Mesenchymal stem cell (in vitro differentiated cells and primary cell): ENCODE data around the gene FOXP1.

ENCODE experiments used
- DNase-seq: peaks from one replicate; pipeline ENCODE4 v3.0.0-alpha.2; 2013
- H2AFZ ChIP-seq: one replicate; pipeline ENCODE4 v1.6.1; 2013; ENCODE audit warnings: low read depth, mild to moderate bottlenecking, control low read depth, inconsistent platforms, low read length, moderate library complexity
- H2AK5ac ChIP-seq: 2 replicates; pipeline ENCODE4 v1.6.1; 2013; ENCODE audit warnings: low read length, moderate library complexity, mild to moderate bottlenecking, inconsistent platforms; ENCODE audit not compliant: severe bottlenecking
- H2BK120ac ChIP-seq: one replicate; pipeline ENCODE4 v1.6.1; 2013; ENCODE audit warnings: low read depth, mild to moderate bottlenecking, inconsistent platforms, low read length, moderate library complexity
- H2BK12ac ChIP-seq, 2 experiments: one replicate each; pipeline ENCODE4 v1.6.1; 2013; ENCODE audit warnings: inconsistent platforms in 2 of 2, low read length in 2 of 2, mild to moderate bottlenecking in 2 of 2, moderate library complexity in 2 of 2, control low read depth in 1 of 2
- H2BK15ac ChIP-seq: one replicate; pipeline ENCODE4 v1.6.1; 2013; ENCODE audit warnings: mild to moderate bottlenecking, low read depth, inconsistent platforms; ENCODE audit not compliant: poor library complexity, severe bottlenecking
- H2BK5ac ChIP-seq: 2 replicates; pipeline ENCODE4 v1.6.1; 2013; ENCODE audit warnings: low read depth, mild to moderate bottlenecking, low read length, control low read depth, inconsistent platforms; ENCODE audit not compliant: poor library complexity, severe bottlenecking
- H3K14ac ChIP-seq, 2 experiments: one replicate each; pipeline ENCODE4 v1.6.1; 2013; ENCODE audit warnings: inconsistent platforms in 2 of 2, low read length in 2 of 2, control low read depth in 1 of 2, mild to moderate bottlenecking in 1 of 2, moderate library complexity in 1 of 2
- H3K18ac ChIP-seq, 2 experiments: one replicate each; pipeline ENCODE4 v1.6.1; 2013; ENCODE audit warnings: inconsistent platforms in 2 of 2, low read length in 2 of 2, control low read depth in 1 of 2, low read depth in 1 of 2, mild to moderate bottlenecking in 1 of 2
- H3K23ac ChIP-seq, 2 experiments: one replicate each; pipeline ENCODE4 v1.6.1; 2013; ENCODE audit warnings: inconsistent platforms in 2 of 2, low read length in 2 of 2, mild to moderate bottlenecking in 2 of 2, moderate library complexity in 2 of 2, control low read depth in 1 of 2
- H3K27ac ChIP-seq: 2 replicates; pipeline ENCODE4 v1.5.1; 2013; ENCODE audit warnings: mild to moderate bottlenecking, moderate library complexity, low read length, control low read depth, inconsistent platforms; ENCODE audit not compliant: poor library complexity, severe bottlenecking
- H3K27me3 ChIP-seq, 2 experiments: 2 replicates each; pipeline versions ENCODE4 v1.6.1 to v1.7.0; 2013; ENCODE audit warnings: low read length in 2 of 2, mild to moderate bottlenecking in 2 of 2, moderate library complexity in 2 of 2, control low read depth in 1 of 2, inconsistent platforms in 1 of 2; ENCODE audit not compliant: control insufficient read depth in 1 of 2, insufficient read depth in 1 of 2
- H3K36me3 ChIP-seq, 2 experiments: 2 replicates each; pipeline versions ENCODE4 v1.6.1 to v1.7.0; 2013; ENCODE audit warnings: low read length in 2 of 2, control low read depth in 1 of 2, inconsistent platforms in 1 of 2, low read depth in 1 of 2, mild to moderate bottlenecking in 1 of 2; ENCODE audit not compliant: insufficient read depth in 2 of 2, control insufficient read depth in 1 of 2
- H3K4ac ChIP-seq, 2 experiments: one replicate each; pipeline ENCODE4 v1.6.1; 2013; ENCODE audit warnings: inconsistent platforms in 2 of 2, low read length in 2 of 2, mild to moderate bottlenecking in 2 of 2, moderate library complexity in 2 of 2, control low read depth in 1 of 2, low read depth in 1 of 2
- H3K4me1 ChIP-seq: 2 replicates; pipeline ENCODE4 v1.6.1; 2013; ENCODE audit warnings: low read depth, low read length, control low read depth; ENCODE audit not compliant: control insufficient read depth, insufficient read depth
- H3K4me2 ChIP-seq: 2 replicates; pipeline ENCODE4 v1.6.1; 2013; ENCODE audit warnings: low read length, mild to moderate bottlenecking, inconsistent platforms; ENCODE audit not compliant: poor library complexity, severe bottlenecking
- H3K4me3 ChIP-seq, 2 experiments: 2 replicates each; pipeline versions ENCODE4 v1.5.1 to v1.7.0; 2013; ENCODE audit warnings: low read length in 2 of 2, mild to moderate bottlenecking in 2 of 2, control low read depth in 1 of 2, low read depth in 1 of 2; ENCODE audit not compliant: insufficient read depth in 1 of 2
- H3K79me1 ChIP-seq: replicated peaks from 2 replicates; pipeline ENCODE4 v1.6.1; 2013; ENCODE audit warnings: mild to moderate bottlenecking, control low read depth, low read length, inconsistent platforms; ENCODE audit not compliant: poor library complexity, severe bottlenecking
- H3K9ac ChIP-seq: 2 replicates; pipeline ENCODE4 v1.7.0; 2013; ENCODE audit warnings: mild to moderate bottlenecking, low read length, moderate library complexity
- H3K9me3 ChIP-seq: 2 replicates; pipeline ENCODE4 v1.7.0; 2013; ENCODE audit warnings: mild to moderate bottlenecking, low read length; ENCODE audit not compliant: control insufficient read depth
- H4K8ac ChIP-seq: one replicate; pipeline ENCODE4 v1.6.1; 2013; ENCODE audit warnings: inconsistent platforms, mild to moderate bottlenecking, low read length, moderate library complexity
- H4K91ac ChIP-seq: one replicate; pipeline ENCODE4 v1.6.1; 2013; ENCODE audit warnings: mild to moderate bottlenecking, low read length, inconsistent platforms
- WGBS: methylation state at CpG from one replicate; pipeline ENCODE4 v1.1.7; 2013; ENCODE audit warnings: mixed read lengths; 5-methylcytosine and 5-hydroxymethylcytosine counted together

Gene FOXP1

DNA sequence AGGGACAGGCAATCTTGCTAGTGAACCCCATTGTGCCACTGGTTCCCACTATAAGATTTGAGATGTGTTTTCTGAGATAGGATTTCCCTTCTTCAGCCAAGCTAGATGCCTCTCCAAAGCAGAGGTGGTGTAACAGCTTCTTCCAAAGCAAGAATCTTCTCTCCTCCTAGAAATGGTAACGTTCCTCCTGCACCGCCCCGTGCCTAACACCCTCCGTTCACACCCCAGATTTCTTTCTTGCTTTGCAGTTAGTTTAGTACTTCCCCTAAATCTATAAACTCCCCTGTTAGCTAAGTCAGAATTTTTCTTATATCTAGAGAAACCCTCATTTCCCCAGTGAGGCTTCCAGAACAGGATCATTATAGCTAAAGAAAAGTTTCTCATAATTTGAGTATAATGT lies 653.5 kb downstream of the FOXP1 start:
- H4K91ac ChIP-seq = no peak overlapping the region
- no peaks in the 10 kb centered on the region for H3K9me3 ChIP-seq
- H3K9ac ChIP-seq = no peak overlapping the region
- H2BK5ac ChIP-seq = no peak overlapping the region
- H3K4me1 ChIP-seq = no peaks in the 10 kb centered on the region
- H3K36me3 ChIP-seq = no peaks in the 10 kb centered on the region
- no peak overlapping the region for H2BK15ac ChIP-seq
- H3K4ac ChIP-seq = no peak overlapping the region
- H2AFZ ChIP-seq = no peak overlapping the region
- DNase-seq = no peak
- no peaks in the 10 kb centered on the region for H3K27me3 ChIP-seq
- no peak overlapping the region for H3K14ac ChIP-seq
- H2BK120ac ChIP-seq = no peak overlapping the region
- H2BK12ac ChIP-seq = no peak overlapping the region
- H3K27ac ChIP-seq = no peak overlapping the region
- no peaks in the 10 kb centered on the region for H3K79me1 ChIP-seq
- no peak overlapping the region for H3K18ac ChIP-seq
- H3K4me3 ChIP-seq = no peak overlapping the region
- H4K8ac ChIP-seq = no peak overlapping the region
- 92% methylated on average over 4 of the region's 4 CpGs for WGBS
- no peak overlapping the region for H3K4me2 ChIP-seq
- H2AK5ac ChIP-seq = no peak overlapping the region
- no peak overlapping the region for H3K23ac ChIP-seq

DNA sequence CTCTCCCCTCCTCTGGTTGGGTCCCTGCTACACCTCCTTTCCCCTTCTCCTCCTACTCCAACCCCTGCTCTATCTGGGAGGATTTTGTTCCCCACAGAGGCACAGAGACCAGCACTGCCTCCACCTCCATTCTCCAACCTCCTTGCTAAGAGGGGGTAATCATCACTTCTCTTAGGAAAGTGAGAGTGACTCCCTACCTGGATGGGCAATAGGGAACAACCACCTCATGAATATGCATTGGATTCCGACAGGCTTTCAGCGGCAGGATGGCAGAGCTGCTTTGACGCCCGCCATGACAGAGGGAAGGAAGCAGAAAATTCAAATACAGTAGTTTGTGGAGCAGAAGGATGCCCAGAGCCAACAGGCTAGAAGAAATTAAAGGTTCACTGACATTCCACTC lies 656.3 kb downstream of the FOXP1 start:
- Histone ChIP-seq H2BK5ac (no peak overlapping the region), H3K4ac (no peak overlapping the region), H3K18ac (no peak overlapping the region), H3K4me3 (no peak overlapping the region), H2BK120ac (no peak overlapping the region), H2BK12ac (no peak overlapping the region), H3K9ac (no peak overlapping the region), H3K14ac (peak overlapping the region in 1 of 2 experiments; percentile 15), H2BK15ac (no peak overlapping the region), H3K27ac (no peak overlapping the region), H4K91ac (no peak overlapping the region), H3K23ac (no peak overlapping the region), H3K4me1 (no peaks in the 10 kb centered on the region), H3K9me3 (peaks cover 4% of the 10 kb centered on the region), H3K79me1 (no peaks in the 10 kb centered on the region), H2AK5ac (no peak overlapping the region), H2AFZ (no peak overlapping the region), H4K8ac (no peak overlapping the region), H3K36me3 (no peaks in the 10 kb centered on the region), H3K4me2 (no peak overlapping the region), H3K27me3 (no peaks in the 10 kb centered on the region)
- 100% methylated on average over 4 of the region's 4 CpGs for WGBS
- no peak for DNase-seq

DNA sequence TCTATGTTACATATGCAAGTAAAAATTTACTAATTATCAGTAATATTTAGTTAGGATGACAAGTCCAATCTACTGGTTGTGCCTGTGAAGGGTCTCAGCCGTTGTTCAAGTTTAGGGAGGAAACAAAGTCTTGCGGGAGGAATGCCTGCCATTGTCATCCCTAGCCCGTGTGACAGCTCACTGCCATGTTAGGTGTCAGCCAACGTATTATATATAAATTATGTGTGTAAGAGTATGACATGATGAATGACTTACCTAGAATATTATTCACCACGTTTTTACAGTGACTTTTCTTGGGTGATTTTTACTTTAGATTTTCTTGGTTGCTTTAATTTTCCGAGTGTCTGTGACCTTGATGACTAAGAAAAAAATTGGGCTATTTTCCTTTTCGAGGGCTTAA lies 656.7 kb downstream of the FOXP1 start:
- 75% methylated on average over 4 of the region's 7 CpGs for WGBS
- no peaks in the 10 kb centered on the region for H3K36me3 ChIP-seq
- H3K9me3 ChIP-seq = peaks cover 4% of the 10 kb centered on the region
- H3K4me1 ChIP-seq = no peaks in the 10 kb centered on the region
- no peak overlapping the region for H2BK5ac ChIP-seq
- H3K4me3 ChIP-seq = no peak overlapping the region
- H2BK120ac ChIP-seq = no peak overlapping the region
- no peak overlapping the region for H3K18ac ChIP-seq
- H4K91ac ChIP-seq = no peak overlapping the region
- H3K14ac ChIP-seq = no peak overlapping the region
- no peaks in the 10 kb centered on the region for H3K27me3 ChIP-seq
- no peak overlapping the region for H4K8ac ChIP-seq
- H3K4me2 ChIP-seq = no peak overlapping the region
- H3K23ac ChIP-seq = no peak overlapping the region
- no peak overlapping the region for H2BK15ac ChIP-seq
- DNase-seq = no peak
- no peak overlapping the region for H3K4ac ChIP-seq
- H2AK5ac ChIP-seq = no peak overlapping the region
- H3K79me1 ChIP-seq = no peaks in the 10 kb centered on the region
- H2BK12ac ChIP-seq = no peak overlapping the region
- no peak overlapping the region for H3K9ac ChIP-seq
- H2AFZ ChIP-seq = no peak overlapping the region
- H3K27ac ChIP-seq = no peak overlapping the region

DNA sequence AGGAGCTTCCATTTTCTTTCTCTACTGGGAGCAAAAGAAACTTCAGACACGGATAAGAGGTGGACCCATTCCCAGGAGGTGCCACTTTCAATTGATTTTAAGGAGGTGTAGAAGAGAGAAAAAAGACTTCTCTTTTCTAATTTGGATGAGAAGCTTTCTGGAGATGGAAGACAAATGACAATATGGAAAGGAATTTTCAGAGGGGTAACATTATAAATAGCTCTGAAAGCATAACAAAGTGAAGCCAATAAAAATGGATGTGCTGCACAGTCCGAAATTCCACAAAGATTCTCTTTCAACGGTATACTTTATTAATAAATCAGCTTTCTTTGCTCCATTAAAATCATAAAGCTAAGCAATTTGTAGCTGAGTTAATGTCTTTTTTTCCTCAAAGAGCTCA lies 663.9 kb downstream of the FOXP1 start:
- H2AFZ ChIP-seq = no peak overlapping the region
- peaks cover 4% of the 10 kb centered on the region for H3K9me3 ChIP-seq
- H3K4ac ChIP-seq = no peak overlapping the region
- H3K23ac ChIP-seq = no peak overlapping the region
- no peak overlapping the region for H2AK5ac ChIP-seq
- no peak overlapping the region for H3K14ac ChIP-seq
- H4K8ac ChIP-seq = no peak overlapping the region
- no peak overlapping the region for H3K27ac ChIP-seq
- no peak overlapping the region for H2BK5ac ChIP-seq
- H3K79me1 ChIP-seq = no peaks in the 10 kb centered on the region
- no peaks in the 10 kb centered on the region for H3K36me3 ChIP-seq
- no peak overlapping the region for H3K18ac ChIP-seq
- H2BK12ac ChIP-seq = no peak overlapping the region
- H3K4me2 ChIP-seq = no peak overlapping the region
- H3K4me3 ChIP-seq = no peak overlapping the region
- H2BK15ac ChIP-seq = no peak overlapping the region
- no peak overlapping the region for H4K91ac ChIP-seq
- no peak overlapping the region for H3K9ac ChIP-seq
- 100% methylated on average over 1 of the region's 3 CpGs for WGBS
- no peaks in the 10 kb centered on the region for H3K27me3 ChIP-seq
- DNase-seq = no peak
- no peak overlapping the region for H2BK120ac ChIP-seq
- no peaks in the 10 kb centered on the region for H3K4me1 ChIP-seq
